HG02943 (cell line): ENCODE measurements around the gene CORIN.

Experiments
- ATAC-seq: cut with Tn5 transposase; IDR thresholded peaks from one replicate; pipeline ENCODE4 v1.9.1; 2021; ENCODE audit warnings: mild to moderate bottlenecking, low read depth, moderate library complexity; ENCODE audit not compliant: unreplicated experiment

CORIN gene

GRCh38 chr4:47837908-47838294 is at the start of gene CORIN:
TSS of gene CORIN (minus strand) at chr4:47838067. CDS start at chr4:47837949, 118 bp downstream.
- ATAC-seq = no peak

- no peak for ATAC-seq
These were observed 44.4 kb upstream of the CORIN start for GRCh38 chr4:47882228-47882627.

GRCh38 chr4:47879458-47879857 is 41.6 kb upstream of the CORIN start:
- no peak for ATAC-seq

GRCh38 chr4:47876784-47877546 is 39.1 kb upstream of the CORIN start:
- ATAC-seq = no peak

- no peak for ATAC-seq
These were observed 38.4 kb upstream of the CORIN start for GRCh38 chr4:47876310-47876709.

- ATAC-seq = no peak
These were observed 36.1 kb upstream of the CORIN start for GRCh38 chr4:47873877-47874541.

GRCh38 chr4:47863486-47863885 is 25.6 kb upstream of the CORIN start:
- ATAC-seq = no peak

GRCh38 chr4:47862297-47862696 is 24.4 kb upstream of the CORIN start:
- ATAC-seq = no peak

GRCh38 chr4:47860305-47860704 is 22.4 kb upstream of the CORIN start:
- no peak for ATAC-seq

GRCh38 chr4:47858006-47858405 is 20.1 kb upstream of the CORIN start:
- ATAC-seq = no peak

GRCh38 chr4:47856713-47857112 is 18.8 kb upstream of the CORIN start:
- ATAC-seq = no peak

- no peak for ATAC-seq
These were observed 17.5 kb upstream of the CORIN start for GRCh38 chr4:47855350-47855749.

GRCh38 chr4:47852136-47852535 is 14.3 kb upstream of the CORIN start:
- ATAC-seq = no peak

GRCh38 chr4:47849466-47849865 is 11.6 kb upstream of the CORIN start:
- ATAC-seq = no peak

- ATAC-seq = no peak
These were observed 10.2 kb upstream of the CORIN start for GRCh38 chr4:47848041-47848440.

GRCh38 chr4:47842985-47843384 is 5.1 kb upstream of the CORIN start:
- ATAC-seq = no peak

- no peak for ATAC-seq
These were observed 2.4 kb upstream of the CORIN start for GRCh38 chr4:47840291-47840690.

GRCh38 chr4:47839259-47839658 is 1.4 kb upstream of the CORIN start:
- ATAC-seq = peak; percentile 44

GRCh38 chr4:47838445-47838844 is 578 bp upstream of the CORIN start:
- ATAC-seq = no peak

GRCh38 chr4:47837094-47837907 is 566 bp downstream of the CORIN start:
- ATAC-seq = peak; percentile 64

- ATAC-seq = peak; percentile 74
These were observed 1.2 kb downstream of the CORIN start for GRCh38 chr4:47836641-47837093.
